ENCODE data around the gene FNDC7.

DNA sequence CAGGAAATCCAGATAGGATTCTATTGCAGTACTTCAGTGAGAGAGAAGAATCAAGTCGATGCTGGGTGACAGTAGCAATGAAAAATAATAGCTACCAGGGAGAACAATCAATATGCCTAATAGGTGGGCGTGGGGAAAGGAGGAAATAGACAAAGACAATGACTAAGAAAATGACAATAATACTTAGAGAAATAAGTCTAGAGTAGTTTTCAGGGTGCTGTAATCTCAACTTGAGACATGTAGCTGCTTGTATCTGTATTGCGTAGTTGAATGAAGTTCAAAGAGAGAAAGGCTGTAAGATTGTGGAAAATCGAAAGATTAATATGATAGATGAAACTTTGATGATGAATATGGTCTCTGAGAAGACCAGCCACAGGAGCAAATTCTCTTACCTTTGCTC lies 36.4 kb downstream of the FNDC7 start:
- TF ChIP-seq, protein P1, sequence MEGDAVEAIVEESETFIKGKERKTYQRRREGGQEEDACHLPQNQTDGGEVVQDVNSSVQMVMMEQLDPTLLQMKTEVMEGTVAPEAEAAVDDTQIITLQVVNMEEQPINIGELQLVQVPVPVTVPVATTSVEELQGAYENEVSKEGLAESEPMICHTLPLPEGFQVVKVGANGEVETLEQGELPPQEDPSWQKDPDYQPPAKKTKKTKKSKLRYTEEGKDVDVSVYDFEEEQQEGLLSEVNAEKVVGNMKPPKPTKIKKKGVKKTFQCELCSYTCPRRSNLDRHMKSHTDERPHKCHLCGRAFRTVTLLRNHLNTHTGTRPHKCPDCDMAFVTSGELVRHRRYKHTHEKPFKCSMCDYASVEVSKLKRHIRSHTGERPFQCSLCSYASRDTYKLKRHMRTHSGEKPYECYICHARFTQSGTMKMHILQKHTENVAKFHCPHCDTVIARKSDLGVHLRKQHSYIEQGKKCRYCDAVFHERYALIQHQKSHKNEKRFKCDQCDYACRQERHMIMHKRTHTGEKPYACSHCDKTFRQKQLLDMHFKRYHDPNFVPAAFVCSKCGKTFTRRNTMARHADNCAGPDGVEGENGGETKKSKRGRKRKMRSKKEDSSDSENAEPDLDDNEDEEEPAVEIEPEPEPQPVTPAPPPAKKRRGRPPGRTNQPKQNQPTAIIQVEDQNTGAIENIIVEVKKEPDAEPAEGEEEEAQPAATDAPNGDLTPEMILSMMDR (IDR thresholded peaks at IDR 0.05; ENCODE audit: low read depth, low read length), result no peak
- no peak for TF ChIP-seq EZH2phosphoT487 (IDR thresholded peaks at IDR 0.05; ENCODE audit: low read depth)

All from OCI-LY3 (cell line).